D721Med (cell line): ENCODE results near the gene SMOC2.

Experiments
- DNase-seq: peaks from one replicate; pipeline ENCODE4 v3.0.0; 2011; ENCODE audit warnings: low spot score; ENCODE audit not compliant: insufficient read length
- FAIRE-seq: peaks from 2 replicates; lab custom pipeline; 2011; peaks lifted over from hg19 to GRCh38; lab: Jason Lieb, UNC
- CTCF ChIP-seq: IDR thresholded peaks from 2 replicates; pipeline ENCODE4 v1.5.1; 2012; ENCODE audit warnings: mild to moderate bottlenecking, control low read depth; ENCODE audit not compliant: insufficient read depth; ENCODE audit errors: missing control alignments

The SMOC2 gene

GRCh38 chr6:168419569-168419968 is 21.4 kb upstream of the SMOC2 start:
- DNase-seq (no peak), FAIRE-seq (no peak)
- TF ChIP-seq CTCF = no peak

- FAIRE-seq (no peak), DNase-seq (no peak)
- no peak for TF ChIP-seq CTCF
Measured at GRCh38 chr6:168420084-168420483, 20.9 kb upstream of the SMOC2 start.

- DNase-seq = no peak
- no peak for TF ChIP-seq CTCF
- no peak for FAIRE-seq
Measured at GRCh38 chr6:168420706-168421105, 20.3 kb upstream of the SMOC2 start.

- DNase-seq = no peak
- no peak for TF ChIP-seq CTCF
- FAIRE-seq = no peak
Measured at GRCh38 chr6:168427184-168427583, 13.8 kb upstream of the SMOC2 start.

GRCh38 chr6:168428052-168428826 is 12.7 kb upstream of the SMOC2 start:
- TF ChIP-seq CTCF = no peak
- FAIRE-seq (no peak), DNase-seq (no peak)

- TF ChIP-seq CTCF = no peak
- FAIRE-seq = no peak
Measured at GRCh38 chr6:168428863-168429262, 12.1 kb upstream of the SMOC2 start.

GRCh38 chr6:168432196-168432595 is 8.8 kb upstream of the SMOC2 start:
- FAIRE-seq (no peak), DNase-seq (no peak)
- no peak for TF ChIP-seq CTCF

More at GRCh38 chr6:168428863-168429262, 12.1 kb upstream of the SMOC2 start:
- DNase-seq = no peak
